ENCODE measurements around the gene HMOX1.

DNA sequence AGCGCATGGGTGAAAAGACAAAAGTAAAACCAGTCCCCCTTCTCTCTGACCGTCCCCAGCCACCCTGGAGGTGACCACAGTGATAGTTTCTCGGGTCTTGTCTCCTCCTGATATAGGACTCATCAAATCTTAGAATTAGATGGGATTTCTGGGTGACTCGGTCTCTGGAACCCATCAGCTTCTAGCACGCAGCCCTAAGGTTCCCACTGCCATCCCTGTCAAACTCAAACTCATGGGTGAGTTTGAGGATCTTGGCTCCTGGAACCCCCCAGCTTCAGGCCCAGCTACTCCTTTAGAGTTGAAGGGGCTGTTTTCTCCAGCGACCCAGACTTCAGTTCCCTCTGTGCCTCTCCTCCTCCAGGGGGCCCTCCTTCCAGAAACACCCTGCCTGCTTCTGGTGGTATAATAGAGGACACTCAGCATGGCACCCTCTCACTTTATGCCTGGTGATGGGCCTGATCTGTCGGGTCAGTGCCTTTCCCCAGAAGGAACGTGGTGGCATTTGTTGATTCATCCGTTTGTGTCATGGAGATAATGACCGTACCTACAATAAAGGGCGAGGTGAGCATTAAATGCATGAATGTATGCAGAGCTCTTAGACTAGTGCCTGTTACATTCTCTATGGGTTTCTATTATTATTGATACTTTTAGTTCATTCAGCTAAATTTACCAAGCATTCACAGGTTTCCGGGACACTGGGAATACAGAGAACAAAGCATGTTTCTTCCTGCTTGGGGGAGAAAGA lies 50.8 kb downstream of the HMOX1 start:
- TF ChIP-seq, protein P1, sequence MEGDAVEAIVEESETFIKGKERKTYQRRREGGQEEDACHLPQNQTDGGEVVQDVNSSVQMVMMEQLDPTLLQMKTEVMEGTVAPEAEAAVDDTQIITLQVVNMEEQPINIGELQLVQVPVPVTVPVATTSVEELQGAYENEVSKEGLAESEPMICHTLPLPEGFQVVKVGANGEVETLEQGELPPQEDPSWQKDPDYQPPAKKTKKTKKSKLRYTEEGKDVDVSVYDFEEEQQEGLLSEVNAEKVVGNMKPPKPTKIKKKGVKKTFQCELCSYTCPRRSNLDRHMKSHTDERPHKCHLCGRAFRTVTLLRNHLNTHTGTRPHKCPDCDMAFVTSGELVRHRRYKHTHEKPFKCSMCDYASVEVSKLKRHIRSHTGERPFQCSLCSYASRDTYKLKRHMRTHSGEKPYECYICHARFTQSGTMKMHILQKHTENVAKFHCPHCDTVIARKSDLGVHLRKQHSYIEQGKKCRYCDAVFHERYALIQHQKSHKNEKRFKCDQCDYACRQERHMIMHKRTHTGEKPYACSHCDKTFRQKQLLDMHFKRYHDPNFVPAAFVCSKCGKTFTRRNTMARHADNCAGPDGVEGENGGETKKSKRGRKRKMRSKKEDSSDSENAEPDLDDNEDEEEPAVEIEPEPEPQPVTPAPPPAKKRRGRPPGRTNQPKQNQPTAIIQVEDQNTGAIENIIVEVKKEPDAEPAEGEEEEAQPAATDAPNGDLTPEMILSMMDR (IDR thresholded peaks at IDR 0.05): no peak
- TF ChIP-seq, protein P2, sequence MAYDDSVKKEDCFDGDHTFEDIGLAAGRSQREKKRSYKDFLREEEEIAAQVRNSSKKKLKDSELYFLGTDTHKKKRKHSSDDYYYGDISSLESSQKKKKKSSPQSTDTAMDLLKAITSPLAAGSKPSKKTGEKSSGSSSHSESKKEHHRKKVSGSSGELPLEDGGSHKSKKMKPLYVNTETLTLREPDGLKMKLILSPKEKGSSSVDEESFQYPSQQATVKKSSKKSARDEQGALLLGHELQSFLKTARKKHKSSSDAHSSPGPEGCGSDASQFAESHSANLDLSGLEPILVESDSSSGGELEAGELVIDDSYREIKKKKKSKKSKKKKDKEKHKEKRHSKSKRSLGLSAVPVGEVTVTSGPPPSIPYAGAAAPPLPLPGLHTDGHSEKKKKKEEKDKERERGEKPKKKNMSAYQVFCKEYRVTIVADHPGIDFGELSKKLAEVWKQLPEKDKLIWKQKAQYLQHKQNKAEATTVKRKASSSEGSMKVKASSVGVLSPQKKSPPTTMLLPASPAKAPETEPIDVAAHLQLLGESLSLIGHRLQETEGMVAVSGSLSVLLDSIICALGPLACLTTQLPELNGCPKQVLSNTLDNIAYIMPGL (CRISPR knock-in tag; IDR thresholded peaks at IDR 0.05): no peak
- TF ChIP-seq, protein P3, sequence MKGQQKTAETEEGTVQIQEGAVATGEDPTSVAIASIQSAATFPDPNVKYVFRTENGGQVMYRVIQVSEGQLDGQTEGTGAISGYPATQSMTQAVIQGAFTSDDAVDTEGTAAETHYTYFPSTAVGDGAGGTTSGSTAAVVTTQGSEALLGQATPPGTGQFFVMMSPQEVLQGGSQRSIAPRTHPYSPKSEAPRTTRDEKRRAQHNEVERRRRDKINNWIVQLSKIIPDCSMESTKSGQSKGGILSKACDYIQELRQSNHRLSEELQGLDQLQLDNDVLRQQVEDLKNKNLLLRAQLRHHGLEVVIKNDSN (CRISPR knock-in tag; IDR thresholded peaks at IDR 0.05): no peak
- no peak for TF ChIP-seq GTF2I (CRISPR knock-in tag; conservative IDR thresholded peaks at IDR 0.05)
- no peak for TF ChIP-seq TEAD4 (CRISPR knock-in tag; IDR thresholded peaks at IDR 0.05)
- no peak for TF ChIP-seq JAZF1 (CRISPR knock-in tag; IDR thresholded peaks at IDR 0.05)
- TF ChIP-seq, protein P4, sequence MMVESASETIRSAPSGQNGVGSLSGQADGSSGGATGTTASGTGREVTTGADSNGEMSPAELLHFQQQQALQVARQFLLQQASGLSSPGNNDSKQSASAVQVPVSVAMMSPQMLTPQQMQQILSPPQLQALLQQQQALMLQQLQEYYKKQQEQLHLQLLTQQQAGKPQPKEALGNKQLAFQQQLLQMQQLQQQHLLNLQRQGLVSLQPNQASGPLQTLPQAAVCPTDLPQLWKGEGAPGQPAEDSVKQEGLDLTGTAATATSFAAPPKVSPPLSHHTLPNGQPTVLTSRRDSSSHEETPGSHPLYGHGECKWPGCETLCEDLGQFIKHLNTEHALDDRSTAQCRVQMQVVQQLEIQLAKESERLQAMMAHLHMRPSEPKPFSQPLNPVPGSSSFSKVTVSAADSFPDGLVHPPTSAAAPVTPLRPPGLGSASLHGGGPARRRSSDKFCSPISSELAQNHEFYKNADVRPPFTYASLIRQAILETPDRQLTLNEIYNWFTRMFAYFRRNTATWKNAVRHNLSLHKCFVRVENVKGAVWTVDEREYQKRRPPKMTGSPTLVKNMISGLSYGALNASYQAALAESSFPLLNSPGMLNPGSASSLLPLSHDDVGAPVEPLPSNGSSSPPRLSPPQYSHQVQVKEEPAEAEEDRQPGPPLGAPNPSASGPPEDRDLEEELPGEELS (CRISPR knock-in tag; IDR thresholded peaks at IDR 0.05): no peak
- TF ChIP-seq, protein P5, sequence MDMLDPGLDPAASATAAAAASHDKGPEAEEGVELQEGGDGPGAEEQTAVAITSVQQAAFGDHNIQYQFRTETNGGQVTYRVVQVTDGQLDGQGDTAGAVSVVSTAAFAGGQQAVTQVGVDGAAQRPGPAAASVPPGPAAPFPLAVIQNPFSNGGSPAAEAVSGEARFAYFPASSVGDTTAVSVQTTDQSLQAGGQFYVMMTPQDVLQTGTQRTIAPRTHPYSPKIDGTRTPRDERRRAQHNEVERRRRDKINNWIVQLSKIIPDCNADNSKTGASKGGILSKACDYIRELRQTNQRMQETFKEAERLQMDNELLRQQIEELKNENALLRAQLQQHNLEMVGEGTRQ (CRISPR knock-in tag; IDR thresholded peaks at IDR 0.05): no peak
- no peak for TF ChIP-seq ZNF317 (CRISPR knock-in tag; IDR thresholded peaks at IDR 0.05; ENCODE audit: borderline replicate concordance, low read depth)
- no peak for TF ChIP-seq ESRRA (CRISPR knock-in tag; IDR thresholded peaks at IDR 0.05; ENCODE audit: borderline replicate concordance)
- TF ChIP-seq, protein P6, sequence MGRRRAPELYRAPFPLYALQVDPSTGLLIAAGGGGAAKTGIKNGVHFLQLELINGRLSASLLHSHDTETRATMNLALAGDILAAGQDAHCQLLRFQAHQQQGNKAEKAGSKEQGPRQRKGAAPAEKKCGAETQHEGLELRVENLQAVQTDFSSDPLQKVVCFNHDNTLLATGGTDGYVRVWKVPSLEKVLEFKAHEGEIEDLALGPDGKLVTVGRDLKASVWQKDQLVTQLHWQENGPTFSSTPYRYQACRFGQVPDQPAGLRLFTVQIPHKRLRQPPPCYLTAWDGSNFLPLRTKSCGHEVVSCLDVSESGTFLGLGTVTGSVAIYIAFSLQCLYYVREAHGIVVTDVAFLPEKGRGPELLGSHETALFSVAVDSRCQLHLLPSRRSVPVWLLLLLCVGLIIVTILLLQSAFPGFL (CRISPR knock-in tag; IDR thresholded peaks at IDR 0.05; ENCODE audit: borderline replicate concordance): no peak
- TF ChIP-seq NR1H2 (CRISPR knock-in tag; IDR thresholded peaks at IDR 0.05): no peak
- TF ChIP-seq, protein P7, sequence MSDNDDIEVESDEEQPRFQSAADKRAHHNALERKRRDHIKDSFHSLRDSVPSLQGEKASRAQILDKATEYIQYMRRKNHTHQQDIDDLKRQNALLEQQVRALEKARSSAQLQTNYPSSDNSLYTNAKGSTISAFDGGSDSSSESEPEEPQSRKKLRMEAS (CRISPR knock-in tag; IDR thresholded peaks at IDR 0.05): no peak

All from WTC11 (cell line).